ENCODE data around the gene TRPM2.
A peak's percentile ranks its signal among the peaks of the same experiment; 100 is the strongest.

The TRPM2 gene

GRCh38 chr21:44443891-44444285 lies 90.5 kb downstream of the TRPM2 start:
- no peaks in the 10 kb centered on the region for H3K9me3 Mint-ChIP-seq
- H3K27me3 Mint-ChIP-seq = peaks cover 3% of the 10 kb centered on the region
- H3K27ac Mint-ChIP-seq = no peak overlapping the region
- H3K36me3 Mint-ChIP-seq (ENCODE audit: low read depth) = no peaks in the 10 kb centered on the region
- H3K4me1 Mint-ChIP-seq (ENCODE audit: low read depth) = no peaks in the 10 kb centered on the region
- no peak overlapping the region for H3K4me3 Mint-ChIP-seq

DNA sequence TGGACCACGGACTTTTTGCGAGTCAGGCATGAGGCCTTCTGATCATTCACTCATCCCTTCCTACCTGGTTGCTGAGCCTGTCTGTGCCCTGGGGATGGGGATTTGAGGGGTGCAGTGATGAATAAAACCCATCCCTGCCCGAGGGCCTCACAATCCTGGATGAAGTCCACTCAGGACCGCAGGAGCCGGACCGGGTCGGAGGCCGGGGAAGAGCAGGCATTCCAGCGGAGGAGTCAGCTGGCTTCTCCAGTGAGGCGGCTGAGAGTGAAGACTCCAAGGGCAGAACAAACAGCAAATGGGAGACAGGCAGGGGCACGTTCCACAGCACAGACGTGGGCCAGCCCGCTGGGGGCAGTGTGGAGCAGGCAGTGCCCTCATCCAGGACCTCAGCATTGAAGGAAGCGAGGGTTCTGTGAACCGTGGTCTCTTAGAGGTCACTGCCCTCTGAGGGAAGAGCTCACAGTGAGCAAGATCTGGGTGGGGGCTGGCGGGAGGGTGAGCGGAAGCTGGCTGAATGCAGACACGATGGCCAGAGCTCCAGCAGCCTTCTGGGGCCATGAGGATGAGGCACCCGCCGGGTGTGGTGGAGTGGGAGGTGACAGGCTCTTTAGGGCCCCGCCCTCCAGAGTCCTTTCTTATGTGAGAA lies 91.0 kb downstream of the TRPM2 start:
- Mint-ChIP-seq H3K4me3 (no peak overlapping the region), H3K36me3 (ENCODE audit: low read depth) (no peaks in the 10 kb centered on the region), H3K27ac (no peak overlapping the region)

DNA sequence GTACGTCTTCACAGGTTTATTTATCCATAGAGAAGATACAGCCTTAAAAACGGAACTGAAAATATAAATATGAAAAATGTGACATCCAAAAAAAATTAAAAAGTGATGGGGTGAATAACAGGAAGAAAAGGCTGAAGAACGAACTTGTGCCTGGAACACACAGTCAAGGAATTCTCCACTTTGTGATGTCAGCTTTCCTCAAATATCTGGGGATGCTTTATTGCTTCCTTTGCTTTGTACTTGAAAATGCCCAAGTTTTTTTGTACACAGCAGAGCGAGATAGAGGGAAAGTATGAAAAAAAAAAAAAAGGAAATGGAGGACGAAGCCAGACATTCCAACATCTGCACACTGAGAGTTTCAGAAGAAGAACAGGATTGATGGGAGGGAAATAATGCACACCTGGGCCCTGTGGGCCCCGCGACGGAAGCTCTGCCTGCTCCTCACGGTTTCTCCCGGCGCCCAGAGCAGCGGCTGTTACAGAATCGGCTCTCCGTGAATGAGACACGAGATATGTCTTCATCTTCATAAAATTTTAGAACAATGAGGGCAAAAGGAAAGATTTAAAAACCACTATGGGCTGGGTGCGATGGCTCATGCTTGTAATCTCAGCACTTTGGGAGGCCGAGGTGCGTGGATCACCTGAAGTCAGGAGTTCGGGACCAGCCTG lies 91.9 kb downstream of the TRPM2 start:
- H3K9me3 Mint-ChIP-seq = no peaks in the 10 kb centered on the region
- no peak overlapping the region for H3K4me3 Mint-ChIP-seq
- peaks cover 6% of the 10 kb centered on the region for H3K27me3 Mint-ChIP-seq
- H3K4me1 Mint-ChIP-seq (ENCODE audit: low read depth) = no peaks in the 10 kb centered on the region
- H3K36me3 Mint-ChIP-seq (ENCODE audit: low read depth) = no peaks in the 10 kb centered on the region
- H3K27ac Mint-ChIP-seq = no peak overlapping the region

More for the DNA sequence above, 91.0 kb downstream of the TRPM2 start:
- Mint-ChIP-seq H3K9me3 (no peaks in the 10 kb centered on the region), H3K27me3 (peaks cover 6% of the 10 kb centered on the region), H3K4me1 (ENCODE audit: low read depth) (no peaks in the 10 kb centered on the region)

GRCh38 chr21:44448651-44449131 lies 95.3 kb downstream of the TRPM2 start:
- no peaks in the 10 kb centered on the region for H3K4me1 Mint-ChIP-seq (ENCODE audit: low read depth)
- peaks cover 22% of the 10 kb centered on the region for H3K27me3 Mint-ChIP-seq

DNA sequence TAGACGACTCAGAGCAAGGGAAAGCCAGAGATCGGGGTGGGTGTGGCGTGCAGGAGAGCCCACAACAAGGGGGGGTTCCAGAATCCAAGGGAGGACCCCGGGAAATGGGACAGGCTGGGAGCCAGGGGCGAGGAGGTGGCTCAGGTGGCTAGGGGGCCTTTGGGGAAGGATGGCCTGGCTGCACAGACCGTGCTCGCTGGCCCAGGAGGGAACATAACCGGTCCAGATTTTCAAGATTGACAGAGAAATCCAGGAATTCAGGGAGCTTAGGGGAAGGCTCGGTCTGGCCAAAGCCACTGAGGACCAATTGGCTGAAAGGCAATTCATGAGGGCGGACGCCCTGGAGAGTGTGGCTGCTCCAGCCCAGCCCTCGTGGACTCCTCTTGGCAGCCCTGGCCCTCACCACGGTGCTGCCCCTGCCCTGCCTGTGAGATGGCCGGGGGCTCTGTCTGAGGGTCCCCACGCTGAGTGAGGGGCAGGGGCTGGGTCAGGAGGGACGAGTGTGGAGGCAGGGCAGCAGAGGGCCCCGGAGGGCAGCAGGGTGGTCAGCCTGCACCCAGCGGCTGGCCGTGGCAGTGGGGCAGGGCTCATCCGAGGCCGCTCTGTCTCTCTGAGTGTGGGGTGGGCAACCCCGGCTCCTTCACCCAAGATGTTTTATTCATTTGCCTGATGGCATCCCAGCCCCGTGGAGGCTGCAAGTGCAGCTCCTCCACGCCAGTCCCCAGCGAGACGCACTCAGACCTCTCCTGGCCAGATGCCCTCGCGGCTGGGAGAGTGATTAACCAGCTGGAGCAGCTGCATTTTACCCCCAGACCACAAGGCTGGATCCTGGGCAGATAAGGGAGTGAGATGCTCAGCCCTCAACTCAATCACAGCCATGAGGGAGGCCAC lies 96.3 kb downstream of the TRPM2 start:
- Mint-ChIP-seq H3K27ac (no peak overlapping the region), H3K27me3 (peaks cover 30% of the 10 kb centered on the region), H3K9me3 (no peaks in the 10 kb centered on the region), H3K4me3 (no peak overlapping the region), H3K4me1 (ENCODE audit: low read depth) (no peaks in the 10 kb centered on the region), H3K36me3 (ENCODE audit: low read depth) (no peaks in the 10 kb centered on the region)

More at GRCh38 chr21:44448651-44449131, 95.3 kb downstream of the TRPM2 start:
- Mint-ChIP-seq H3K36me3 (ENCODE audit: low read depth) (no peaks in the 10 kb centered on the region), H3K9me3 (no peaks in the 10 kb centered on the region), H3K27ac (no peak overlapping the region), H3K4me3 (no peak overlapping the region)

GRCh38 chr21:44450402-44450801 lies 97.0 kb downstream of the TRPM2 start:
- Mint-ChIP-seq H3K4me3 (no peak overlapping the region), H3K9me3 (no peaks in the 10 kb centered on the region), H3K36me3 (ENCODE audit: low read depth) (no peaks in the 10 kb centered on the region), H3K27ac (no peak overlapping the region), H3K27me3 (peaks cover 30% of the 10 kb centered on the region), H3K4me1 (ENCODE audit: low read depth) (no peaks in the 10 kb centered on the region)

DNA sequence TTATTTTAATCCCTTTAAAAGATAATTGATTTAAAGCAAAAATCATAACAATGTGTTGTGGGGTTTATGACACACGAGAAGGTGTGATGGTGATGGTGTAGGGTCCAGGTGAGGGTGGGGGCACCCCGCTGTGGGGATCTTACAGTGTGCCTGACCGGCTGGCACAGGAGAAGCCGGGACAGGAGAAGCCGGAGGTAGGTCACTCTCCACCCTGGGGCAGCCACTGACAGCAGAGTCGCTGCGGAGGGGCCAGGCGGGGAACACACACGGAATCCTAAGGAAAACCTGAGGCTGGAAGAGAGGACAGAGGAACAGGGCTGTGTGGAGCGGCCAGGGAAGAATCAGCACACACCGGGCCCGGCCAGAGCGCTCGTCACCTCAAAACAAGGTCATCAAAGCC lies 97.6 kb downstream of the TRPM2 start:
- Mint-ChIP-seq H3K9me3 (no peaks in the 10 kb centered on the region), H3K4me3 (no peak overlapping the region), H3K27ac (no peak overlapping the region), H3K36me3 (ENCODE audit: low read depth) (no peaks in the 10 kb centered on the region), H3K4me1 (ENCODE audit: low read depth) (no peaks in the 10 kb centered on the region), H3K27me3 (peaks cover 30% of the 10 kb centered on the region)

GRCh38 chr21:44453120-44453519 lies 99.7 kb downstream of the TRPM2 start:
- H3K4me1 Mint-ChIP-seq (ENCODE audit: low read depth) = no peaks in the 10 kb centered on the region
- no peak overlapping the region for H3K4me3 Mint-ChIP-seq
- H3K27me3 Mint-ChIP-seq = peaks cover 27% of the 10 kb centered on the region
- H3K36me3 Mint-ChIP-seq (ENCODE audit: low read depth) = no peaks in the 10 kb centered on the region
- no peaks in the 10 kb centered on the region for H3K9me3 Mint-ChIP-seq
- H3K27ac Mint-ChIP-seq = no peak overlapping the region

- no peaks in the 10 kb centered on the region for H3K36me3 Mint-ChIP-seq (ENCODE audit: low read depth)
- peaks cover 26% of the 10 kb centered on the region for H3K27me3 Mint-ChIP-seq
- H3K27ac Mint-ChIP-seq = no peak overlapping the region
- no peaks in the 10 kb centered on the region for H3K4me1 Mint-ChIP-seq (ENCODE audit: low read depth)
- peak overlapping the region; percentile 55 for H3K4me3 Mint-ChIP-seq
- H3K9me3 Mint-ChIP-seq = no peaks in the 10 kb centered on the region
Measured at GRCh38 chr21:44454058-44454457, 100.6 kb downstream of the TRPM2 start.

DNA sequence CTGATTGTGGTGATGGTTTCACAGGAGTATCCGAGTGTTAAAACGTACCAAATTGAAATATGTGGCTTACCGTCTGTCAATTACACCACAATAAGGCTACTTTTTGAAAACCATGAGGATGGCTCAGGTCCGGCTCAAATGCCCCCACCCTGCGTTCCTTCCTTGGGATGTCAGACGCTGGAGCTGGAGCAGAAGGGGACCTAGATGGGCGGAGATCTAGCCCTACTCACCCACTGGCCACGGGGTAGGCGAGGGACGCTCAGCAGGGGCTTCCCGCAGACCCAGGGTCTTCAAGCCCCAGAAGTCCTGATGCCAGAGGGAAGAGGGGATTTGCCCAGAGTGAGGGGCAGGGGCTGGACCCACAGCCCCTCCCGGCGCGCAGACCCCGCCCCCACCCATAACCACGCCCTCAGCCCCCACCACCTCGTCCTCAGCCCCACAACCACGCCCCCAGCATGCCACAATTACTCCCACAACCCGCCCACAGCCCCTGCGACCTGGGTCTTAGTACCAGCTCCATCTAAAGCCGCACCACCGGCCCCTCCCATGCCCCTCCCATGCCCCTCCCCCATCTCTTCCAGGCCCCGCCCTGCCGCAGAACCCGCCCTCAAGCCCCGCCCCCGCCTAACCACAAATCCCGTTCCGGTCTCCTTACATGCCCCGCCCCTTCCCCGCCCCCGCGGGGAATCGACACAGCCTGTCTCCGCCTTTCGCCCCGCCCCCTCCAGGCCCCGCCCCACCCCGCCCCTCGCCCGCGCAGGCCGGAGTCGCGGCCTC lies 101.5 kb downstream of the TRPM2 start, which contains the start of gene LRRC3:
LRRC3 (plus strand) TSS at position 764 of the 777 bp plus-strand sequence. CDS start 1,135 bp downstream, outside the sequence.
- no peaks in the 10 kb centered on the region for H3K36me3 Mint-ChIP-seq (ENCODE audit: low read depth)
- no peaks in the 10 kb centered on the region for H3K9me3 Mint-ChIP-seq
- H3K4me1 Mint-ChIP-seq (ENCODE audit: low read depth) = no peaks in the 10 kb centered on the region
- H3K27me3 Mint-ChIP-seq = peaks cover 24% of the 10 kb centered on the region
- H3K27ac Mint-ChIP-seq = no peak within 1 kb of the TSS
- H3K4me3 Mint-ChIP-seq = peak within 1 kb of the TSS; percentile 73

DNA sequence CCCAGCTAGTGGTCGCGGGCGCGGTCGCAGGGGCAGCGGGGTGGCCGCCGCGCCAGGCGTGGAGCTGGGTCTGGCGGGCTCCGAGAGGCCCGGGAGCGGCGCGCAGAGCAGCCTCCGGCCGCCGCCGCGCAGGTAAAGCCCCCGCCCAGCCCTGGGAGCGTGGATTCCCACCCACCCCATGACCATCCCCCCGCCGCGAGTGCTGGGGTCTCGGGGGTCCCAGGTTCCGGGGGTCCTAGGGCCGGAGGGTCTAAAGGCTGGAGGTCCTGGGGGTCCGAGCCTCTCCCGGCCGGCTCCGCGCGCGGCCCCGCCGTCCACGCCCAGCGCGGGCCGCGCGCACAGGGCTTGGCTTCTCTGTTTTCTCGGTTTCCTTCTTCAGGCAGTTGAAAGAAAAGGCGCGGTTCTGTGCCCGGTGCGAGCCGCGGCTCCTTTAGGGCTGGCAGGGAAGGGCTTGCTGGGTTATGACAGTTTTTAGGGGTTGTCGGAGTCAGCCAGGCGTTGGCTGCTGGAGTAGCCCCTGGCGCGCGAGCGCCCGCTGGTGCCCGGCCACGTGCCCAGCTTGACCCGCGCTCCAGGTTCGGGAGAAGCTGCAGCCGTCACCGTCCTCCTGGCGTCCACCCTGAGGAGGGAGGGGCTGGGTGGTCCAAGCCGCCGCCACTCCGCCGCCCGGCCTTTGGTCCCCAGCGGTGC lies 102.2 kb downstream of the TRPM2 start:
- Mint-ChIP-seq H3K9me3 (no peaks in the 10 kb centered on the region), H3K27ac (no peak overlapping the region), H3K27me3 (peaks cover 23% of the 10 kb centered on the region), H3K36me3 (ENCODE audit: low read depth) (no peaks in the 10 kb centered on the region), H3K4me3 (peak overlapping the region; percentile 73), H3K4me1 (ENCODE audit: low read depth) (no peaks in the 10 kb centered on the region)

- Mint-ChIP-seq H3K27ac (no peak overlapping the region), H3K4me3 (peak overlapping the region; percentile 45), H3K4me1 (ENCODE audit: low read depth) (no peaks in the 10 kb centered on the region), H3K27me3 (peaks cover 20% of the 10 kb centered on the region), H3K36me3 (ENCODE audit: low read depth) (no peaks in the 10 kb centered on the region), H3K9me3 (no peaks in the 10 kb centered on the region)
Measured at GRCh38 chr21:44456214-44456914, 102.9 kb downstream of the TRPM2 start.

DNA sequence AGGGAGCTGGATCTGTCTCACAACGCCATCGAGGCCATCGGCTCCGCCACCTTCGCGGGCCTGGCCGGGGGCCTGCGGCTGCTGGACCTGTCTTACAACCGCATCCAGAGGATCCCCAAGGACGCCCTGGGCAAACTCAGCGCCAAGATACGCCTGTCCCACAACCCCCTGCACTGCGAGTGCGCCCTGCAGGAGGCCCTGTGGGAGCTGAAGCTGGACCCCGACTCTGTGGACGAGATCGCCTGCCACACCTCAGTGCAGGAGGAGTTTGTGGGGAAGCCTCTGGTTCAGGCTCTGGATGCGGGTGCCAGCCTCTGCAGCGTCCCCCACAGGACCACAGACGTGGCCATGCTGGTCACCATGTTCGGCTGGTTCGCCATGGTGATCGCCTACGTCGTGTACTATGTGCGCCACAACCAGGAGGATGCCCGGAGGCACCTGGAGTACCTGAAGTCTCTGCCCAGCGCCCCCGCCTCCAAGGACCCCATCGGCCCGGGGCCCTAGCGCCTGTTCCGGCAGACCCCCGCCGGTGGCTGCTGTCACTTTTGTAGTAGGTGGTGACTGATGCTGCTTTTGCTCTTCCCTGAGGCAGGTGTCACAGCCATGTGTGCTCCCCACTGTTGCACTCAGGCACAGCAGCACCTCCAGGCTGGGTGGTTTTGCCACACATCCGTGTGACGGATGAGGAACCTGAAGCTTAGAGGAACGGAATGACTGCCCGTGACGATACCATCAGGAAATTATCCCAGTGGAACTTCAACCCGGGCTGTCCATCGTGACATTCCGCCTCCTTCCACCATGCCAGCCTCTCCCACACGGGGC lies 103.7 kb downstream of the TRPM2 start:
- no peaks in the 10 kb centered on the region for H3K36me3 Mint-ChIP-seq (ENCODE audit: low read depth)
- peaks cover 16% of the 10 kb centered on the region for H3K27me3 Mint-ChIP-seq
- no peaks in the 10 kb centered on the region for H3K4me1 Mint-ChIP-seq (ENCODE audit: low read depth)
- no peaks in the 10 kb centered on the region for H3K9me3 Mint-ChIP-seq
- H3K4me3 Mint-ChIP-seq = no peak overlapping the region
- no peak overlapping the region for H3K27ac Mint-ChIP-seq
